ENCODE results near the gene FOXI1.

Gene FOXI1

DNA sequence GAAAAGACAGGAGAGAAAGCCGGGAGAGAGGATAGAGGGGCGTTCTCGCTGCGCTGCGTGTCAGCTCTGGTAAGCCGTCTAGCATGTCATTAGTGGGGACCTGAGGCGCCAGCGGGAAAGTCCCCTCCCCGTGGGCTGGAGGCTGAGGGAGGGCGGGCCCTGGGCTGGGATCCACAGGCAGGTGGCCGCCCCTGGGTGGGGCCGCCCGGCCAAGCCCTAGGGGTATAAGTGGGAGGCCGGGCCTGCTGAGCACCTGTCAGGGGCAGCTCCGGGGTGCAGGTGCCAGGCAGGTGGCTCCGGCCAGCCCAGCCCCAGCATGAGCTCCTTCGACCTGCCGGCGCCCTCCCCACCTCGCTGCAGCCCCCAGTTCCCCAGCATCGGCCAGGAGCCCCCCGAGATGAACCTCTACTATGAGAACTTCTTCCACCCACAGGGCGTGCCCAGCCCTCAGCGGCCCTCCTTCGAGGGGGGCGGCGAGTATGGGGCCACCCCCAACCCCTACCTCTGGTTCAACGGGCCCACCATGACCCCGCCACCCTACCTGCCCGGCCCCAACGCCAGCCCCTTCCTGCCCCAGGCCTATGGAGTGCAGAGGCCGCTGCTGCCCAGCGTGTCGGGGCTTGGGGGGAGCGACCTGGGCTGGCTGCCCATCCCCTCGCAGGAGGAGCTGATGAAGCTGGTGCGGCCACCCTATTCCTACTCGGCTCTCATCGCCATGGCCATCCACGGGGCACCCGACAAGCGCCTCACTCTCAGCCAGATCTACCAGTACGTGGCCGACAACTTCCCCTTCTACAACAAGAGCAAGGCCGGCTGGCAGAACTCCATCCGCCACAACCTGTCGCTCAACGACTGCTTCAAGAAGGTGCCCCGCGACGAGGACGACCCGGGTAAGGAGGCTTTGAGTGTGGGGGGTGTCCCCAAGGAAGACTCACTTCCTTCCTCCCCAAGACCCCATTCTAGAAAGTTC is at the start of gene FOXI1:
TSS of gene FOXI1 (plus strand) at position 256 of the 970 bp plus-strand sequence. CDS start at position 317, 61 bp downstream.
- no peak for DNase-seq

GRCh38 chr5:170056561-170057267 is 49.0 kb upstream of the FOXI1 start:
- no peak for DNase-seq

GRCh38 chr5:170057311-170057710 is 48.4 kb upstream of the FOXI1 start:
- no peak for DNase-seq

- DNase-seq = no peak
These were observed 46.5 kb upstream of the FOXI1 start for GRCh38 chr5:170059221-170059620.

- DNase-seq = no peak
These were observed 38.5 kb upstream of the FOXI1 start for GRCh38 chr5:170067152-170067551.

DNA sequence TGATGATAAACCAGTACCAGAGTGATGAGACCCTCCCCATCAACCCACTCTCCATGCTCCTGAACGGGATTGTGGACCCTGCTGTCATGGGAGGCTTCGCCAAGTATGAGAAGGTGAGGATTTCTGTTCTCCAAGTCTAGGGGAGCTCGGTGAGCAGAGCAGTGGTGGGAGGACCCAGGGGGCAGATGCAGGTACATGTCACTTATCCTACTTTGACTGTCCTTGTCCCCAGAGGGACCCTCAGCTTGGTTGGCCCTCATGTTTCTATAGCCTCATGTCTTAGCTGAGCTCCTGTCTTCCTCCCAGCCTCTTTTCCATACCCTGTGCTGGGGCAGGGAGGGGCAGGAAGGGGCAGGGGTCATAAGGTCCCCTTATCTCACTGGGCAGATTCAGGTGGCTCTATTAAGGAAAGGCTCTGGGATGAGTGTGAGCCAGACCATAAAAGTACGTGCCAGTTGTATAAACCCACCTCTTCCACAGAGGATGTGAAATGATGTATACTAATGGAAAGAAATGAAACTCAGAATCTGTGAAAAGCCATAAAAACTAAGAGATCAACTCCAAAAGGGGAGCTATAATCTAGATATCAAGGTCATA is 38.0 kb upstream of the FOXI1 start:
- no peak for DNase-seq

DNA sequence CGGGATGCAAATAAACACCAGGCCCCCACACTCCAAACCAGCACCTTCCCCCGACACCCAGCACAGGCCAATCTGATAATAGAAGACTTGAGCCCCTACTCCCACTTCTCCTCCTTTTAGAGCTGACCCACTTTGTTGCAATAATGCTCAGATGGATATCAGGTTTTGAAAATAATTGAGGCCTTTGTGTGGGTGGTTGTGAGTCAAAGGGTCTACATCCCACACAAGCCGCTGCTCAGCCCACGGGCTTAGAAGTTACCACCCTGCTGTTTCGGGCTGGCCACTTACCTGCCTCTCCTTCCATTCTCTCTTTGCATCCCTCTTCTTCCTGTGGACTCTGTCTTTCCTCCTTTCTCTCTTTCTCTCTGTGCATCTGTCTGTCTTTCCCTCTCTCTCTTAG is 36.2 kb upstream of the FOXI1 start:
- no peak for DNase-seq

DNA sequence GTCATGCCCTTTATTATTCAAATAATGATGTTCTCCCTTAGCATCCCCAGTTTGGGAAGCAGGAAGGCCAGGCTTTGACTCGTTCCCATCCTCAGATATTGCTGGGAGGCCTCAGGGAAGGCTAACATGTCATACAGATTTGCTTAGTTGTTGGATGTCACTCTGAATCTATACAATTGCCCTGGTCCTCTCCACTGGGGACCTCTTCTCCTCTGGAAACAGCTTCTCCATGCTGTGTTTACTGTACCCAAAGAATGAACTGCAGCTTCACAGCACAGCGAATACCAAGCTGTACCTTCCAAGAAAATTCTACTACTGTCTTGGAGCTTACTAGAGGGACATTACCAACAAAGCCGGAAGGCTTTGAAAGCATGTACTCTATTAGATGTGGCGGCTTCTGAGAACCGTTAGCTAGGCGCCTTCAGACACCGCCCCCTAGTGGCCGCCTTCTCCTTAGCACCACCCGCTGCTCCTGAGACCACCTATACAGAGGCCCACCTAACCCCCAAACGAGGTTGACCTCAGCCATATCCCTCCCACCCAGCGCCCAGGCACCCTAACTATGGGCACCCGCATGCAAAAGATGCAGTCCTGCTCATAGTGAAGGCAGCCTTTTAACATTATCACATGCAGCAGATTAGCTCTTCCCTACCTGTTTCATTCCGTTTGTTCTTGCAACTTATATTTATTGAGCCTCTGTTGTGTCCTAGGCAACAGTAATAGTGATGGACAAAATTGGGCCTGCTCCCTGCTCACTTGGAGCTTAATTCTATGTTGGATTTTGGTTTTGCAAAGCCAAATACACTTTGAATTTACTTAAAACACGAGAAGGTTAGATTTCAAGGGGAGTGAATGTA is 34.9 kb upstream of the FOXI1 start:
- DNase-seq = peak; percentile 10

DNA sequence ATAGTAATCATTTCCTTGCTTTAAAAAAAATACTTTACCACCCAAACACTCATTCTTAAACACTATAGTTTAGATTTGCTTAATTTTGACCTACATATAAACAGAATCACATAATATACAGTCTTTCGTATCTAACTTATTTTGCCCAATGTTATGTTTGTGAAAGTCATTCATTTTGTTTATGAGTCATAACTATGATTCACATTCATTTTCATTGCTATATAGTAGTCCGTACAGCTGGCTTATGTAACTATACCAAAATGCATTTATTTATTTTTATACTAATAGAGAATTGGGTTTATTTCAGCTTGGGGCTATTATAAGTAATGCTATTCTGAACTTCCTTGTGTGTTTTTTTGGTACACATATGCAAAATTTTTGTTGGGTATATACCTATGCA is 33.9 kb upstream of the FOXI1 start:
- DNase-seq = no peak

DNA sequence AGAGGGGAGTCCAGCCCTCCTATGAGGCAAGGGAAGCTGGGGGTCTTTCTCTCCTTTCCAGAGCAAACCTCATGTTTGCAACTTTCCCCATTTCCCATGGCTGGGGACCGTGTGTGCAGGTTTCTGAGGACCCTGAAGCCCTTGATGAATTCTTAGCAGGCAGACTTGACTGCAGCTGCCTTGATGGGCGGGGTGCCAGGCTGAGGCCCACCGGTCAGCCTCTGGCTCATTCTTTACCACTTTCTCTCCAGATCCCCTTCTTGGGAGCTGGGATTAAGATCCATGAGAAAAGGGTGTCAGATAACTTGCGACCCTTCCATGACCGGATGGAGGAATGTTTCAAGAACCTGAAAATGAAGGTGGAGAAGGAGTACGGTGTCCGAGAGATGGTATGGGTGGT is 30.0 kb upstream of the FOXI1 start:
- no peak for DNase-seq

DNA sequence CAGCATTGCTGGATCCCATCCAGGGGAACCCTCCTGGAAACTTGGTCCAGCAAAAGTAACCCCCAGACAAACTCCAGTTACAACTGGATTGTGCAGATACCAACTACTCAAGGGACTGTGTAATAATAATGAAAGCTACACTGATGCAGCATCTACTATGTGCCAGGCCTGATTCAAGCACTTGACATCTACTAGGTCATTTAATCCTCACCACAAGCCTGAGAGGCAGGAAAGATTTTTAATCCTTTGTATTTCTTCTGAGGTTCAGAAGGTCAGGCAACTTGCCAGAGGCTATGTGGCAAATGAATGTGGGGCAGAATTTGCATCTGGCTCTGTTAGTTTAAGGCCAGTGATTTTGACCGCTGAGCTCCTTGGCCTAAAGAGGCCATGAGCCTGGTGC is 29.5 kb upstream of the FOXI1 start:
- no peak for DNase-seq

DNA sequence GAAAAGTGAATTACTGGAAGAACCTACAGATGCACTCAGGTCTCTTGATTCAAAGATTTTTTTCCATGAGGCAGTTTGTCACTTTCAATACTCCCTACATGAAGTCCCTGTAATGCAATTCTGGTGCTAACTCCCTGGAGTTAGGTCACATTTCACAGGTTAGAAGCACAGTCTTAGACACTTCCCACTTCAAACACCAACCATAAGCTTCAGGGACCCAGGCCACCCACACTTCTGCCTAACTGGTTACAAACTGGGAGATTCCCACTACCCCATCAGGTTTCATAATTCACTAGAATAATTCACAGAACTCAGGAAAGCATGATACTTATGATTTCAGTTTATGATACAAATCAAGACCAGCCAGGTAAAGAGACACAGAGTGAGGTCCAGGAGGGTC is 29.0 kb upstream of the FOXI1 start:
- DNase-seq = no peak

DNA sequence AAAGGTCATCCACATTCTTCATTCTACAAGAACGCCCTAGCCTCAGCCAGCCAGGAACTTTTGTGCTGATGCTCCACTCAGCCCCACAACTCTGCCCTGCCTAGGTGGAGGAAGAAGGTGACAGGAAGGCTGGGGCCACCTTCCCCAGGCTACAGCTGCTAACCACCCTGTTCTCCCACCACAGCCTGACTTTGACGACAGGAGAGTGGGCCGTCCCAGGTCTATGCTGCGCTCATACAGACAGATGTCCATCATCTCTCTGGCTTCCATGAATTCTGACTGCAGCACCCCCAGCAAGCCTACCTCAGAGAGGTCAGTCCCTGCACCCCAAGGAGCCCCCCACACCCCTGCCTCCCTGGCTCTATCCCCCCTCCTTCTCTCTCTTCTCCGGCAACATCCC is 28.2 kb upstream of the FOXI1 start:
- DNase-seq = no peak

DNA sequence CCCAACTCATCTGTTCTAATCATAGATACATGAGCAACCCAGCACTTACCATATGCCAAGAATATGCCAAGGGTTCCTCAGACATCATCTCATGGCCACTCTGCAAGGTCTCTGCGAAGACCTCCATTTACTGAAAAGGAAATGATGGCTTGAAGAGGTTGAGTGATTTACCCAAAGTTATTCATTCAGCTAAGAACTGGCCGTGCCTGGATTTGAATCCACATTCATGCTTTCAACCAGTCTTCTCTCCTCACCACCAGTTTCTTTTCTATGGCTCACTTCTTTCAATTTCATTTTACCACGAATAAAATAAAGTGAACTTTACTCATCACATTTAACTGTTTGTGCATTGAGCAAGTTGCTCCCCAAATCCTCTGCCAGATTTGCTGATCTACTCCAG is 27.2 kb upstream of the FOXI1 start:
- DNase-seq = no peak

DNA sequence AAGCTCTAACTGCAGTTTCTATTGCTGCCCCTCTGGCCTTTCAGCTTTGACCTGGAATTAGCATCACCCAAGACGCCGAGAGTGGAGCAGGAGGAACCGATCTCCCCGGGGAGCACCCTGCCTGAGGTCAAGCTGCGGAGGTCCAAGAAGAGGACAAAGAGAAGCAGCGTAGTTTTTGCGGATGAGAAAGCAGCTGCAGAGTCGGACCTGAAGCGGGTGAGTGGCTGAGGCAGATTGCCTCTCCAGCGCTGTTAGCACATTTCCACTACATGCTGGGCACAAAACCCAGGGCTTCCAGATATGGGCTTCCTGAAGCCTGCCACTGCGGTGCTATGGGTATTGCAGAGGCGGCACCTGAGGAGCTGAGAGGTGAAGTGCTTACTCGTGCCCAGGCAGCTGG is 26.8 kb upstream of the FOXI1 start:
- no peak for DNase-seq

DNA sequence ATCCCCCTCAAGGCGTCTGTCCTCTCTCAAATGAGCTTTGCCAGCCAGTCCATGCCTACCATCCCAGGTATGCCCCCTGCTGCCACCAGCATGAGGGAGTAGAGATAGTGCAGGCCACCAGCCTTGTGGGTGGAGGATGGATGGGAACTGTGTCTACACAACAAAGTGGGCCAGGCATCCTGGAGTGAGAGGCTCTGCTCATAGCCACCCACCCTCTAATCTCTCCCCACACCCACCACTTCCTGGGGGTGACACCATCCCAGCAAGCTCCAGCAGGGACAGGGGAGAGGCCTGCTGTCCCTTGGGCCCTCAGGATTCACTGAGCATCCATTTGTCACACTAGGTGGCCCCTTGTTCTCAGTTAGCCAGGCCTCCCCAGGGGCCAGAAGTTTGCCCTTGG is 25.5 kb upstream of the FOXI1 start:
- DNase-seq = no peak

DNA sequence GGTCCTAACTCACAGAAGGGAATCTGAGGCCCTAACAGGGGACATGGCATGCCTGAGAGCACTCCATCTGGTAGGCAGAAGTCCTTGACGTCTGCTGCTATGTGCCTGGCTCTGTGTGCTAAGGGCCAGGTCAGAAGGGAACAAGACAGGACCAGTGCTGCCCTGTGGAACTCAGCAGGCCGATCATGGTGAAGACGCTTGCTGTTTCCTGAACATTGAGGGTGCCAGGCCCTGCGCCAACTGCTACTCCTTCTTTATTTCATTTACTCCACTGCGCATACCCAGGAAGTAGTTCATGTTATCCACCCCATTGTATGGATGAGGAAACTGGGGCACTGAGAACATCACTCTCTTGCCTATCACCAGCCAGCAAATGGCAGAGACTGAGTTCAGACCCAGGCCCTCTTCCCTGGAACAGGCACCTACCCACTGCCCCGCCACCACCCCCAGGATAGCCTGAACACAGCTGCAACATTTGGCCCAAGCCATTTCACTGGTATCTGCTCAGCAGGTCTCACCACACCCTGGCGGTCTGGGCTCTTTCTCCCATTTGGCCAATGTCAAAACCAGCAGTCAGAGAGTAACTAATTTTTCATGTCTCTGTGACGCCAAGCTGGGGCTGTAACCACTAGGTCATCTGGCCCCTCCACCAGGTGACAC is 24.8 kb upstream of the FOXI1 start:
- no peak for DNase-seq

- no peak for DNase-seq
These were observed 24.1 kb upstream of the FOXI1 start for GRCh38 chr5:170081616-170082015.

GRCh38 chr5:170082701-170083100 is 23.0 kb upstream of the FOXI1 start:
- no peak for DNase-seq

GRCh38 chr5:170087168-170087817 is 18.4 kb upstream of the FOXI1 start:
- DNase-seq = no peak

DNA sequence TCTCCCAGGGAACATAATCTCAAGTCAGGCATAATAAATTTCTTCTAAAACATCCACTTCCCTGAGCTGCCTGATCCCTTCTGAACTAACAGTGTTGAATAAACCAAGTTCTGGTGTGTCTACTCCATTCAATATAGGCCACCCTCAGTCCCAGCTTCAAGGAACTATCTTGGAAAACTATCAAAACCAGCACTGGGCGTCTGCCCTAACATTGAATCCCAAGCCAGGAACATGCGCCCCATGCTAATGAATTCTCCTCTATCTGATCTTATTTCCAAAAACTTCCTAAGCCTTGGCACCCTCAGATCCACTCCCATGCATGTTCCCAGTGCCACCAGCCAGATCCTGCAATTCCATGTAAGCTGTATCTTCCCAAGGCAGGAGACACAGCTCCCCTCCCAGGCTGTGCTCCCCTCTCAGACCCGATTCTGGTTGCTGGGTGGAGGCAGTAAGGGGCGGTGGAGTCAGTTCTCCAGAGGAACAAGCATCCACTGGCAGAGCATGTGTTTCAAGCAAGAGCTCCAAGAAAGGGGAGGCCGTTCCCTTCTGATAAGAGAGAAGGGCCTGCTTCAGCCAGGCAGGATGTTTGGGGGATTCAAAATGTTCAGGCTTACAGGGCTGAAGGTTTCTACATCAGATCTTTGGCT is 13.1 kb upstream of the FOXI1 start:
- no peak for DNase-seq
